Osteocyte (in vitro differentiated cells): ENCODE data around the gene BRAT1. TPM values are rescaled to one million over a fixed set of nuclear protein-coding genes. Genes with fewer than 3 reads are reported as not detected.

Experiments
- DNase-seq: peaks from one replicate; pipeline ENCODE4 v3.0.0; 2021; ENCODE audit warnings: mixed read lengths; ENCODE audit not compliant: unreplicated experiment; ENCODE audit errors: extremely low spot score
- H3K27ac Mint-ChIP-seq: one replicate; pipeline ENCODE4 v1.8.0; 2021; ENCODE audit warnings: mild to moderate bottlenecking, mixed read lengths; ENCODE audit not compliant: unreplicated experiment
- H3K27me3 Mint-ChIP-seq: one replicate; pipeline ENCODE4 v1.8.0; 2021; ENCODE audit warnings: mixed read lengths; ENCODE audit not compliant: unreplicated experiment
- H3K36me3 Mint-ChIP-seq: one replicate; pipeline ENCODE4 v1.8.0; 2021; ENCODE audit warnings: mixed read lengths; ENCODE audit not compliant: unreplicated experiment
- H3K4me1 Mint-ChIP-seq: one replicate; pipeline ENCODE4 v1.8.0; 2021; ENCODE audit warnings: mixed read lengths; ENCODE audit not compliant: unreplicated experiment
- H3K4me3 Mint-ChIP-seq: one replicate; pipeline ENCODE4 v1.8.0; 2021; ENCODE audit warnings: mild to moderate bottlenecking, moderate library complexity, mixed read lengths; ENCODE audit not compliant: unreplicated experiment
- H3K9me3 Mint-ChIP-seq: one replicate; pipeline ENCODE4 v1.8.0; 2021; ENCODE audit warnings: mixed read lengths; ENCODE audit not compliant: unreplicated experiment
- total RNA-seq: library from RNA; stranded (reverse); gene quantifications from 2 replicates; pipeline ENCODE4 v1.2.1, GENCODE V29; 2021
- TF ChIP-seq, protein P1 (sequence below): fragments of 200-600 bp; sonication (generic); IDR thresholded peaks from 2 replicates; pipeline ENCODE4 v1.5.0; 2021; ENCODE audit warnings: antibody characterized with exemption, mild to moderate bottlenecking, moderate library complexity

The BRAT1 gene
- total RNA-seq, 1 donor from 2014 or later, result 27.8 TPM

DNA sequence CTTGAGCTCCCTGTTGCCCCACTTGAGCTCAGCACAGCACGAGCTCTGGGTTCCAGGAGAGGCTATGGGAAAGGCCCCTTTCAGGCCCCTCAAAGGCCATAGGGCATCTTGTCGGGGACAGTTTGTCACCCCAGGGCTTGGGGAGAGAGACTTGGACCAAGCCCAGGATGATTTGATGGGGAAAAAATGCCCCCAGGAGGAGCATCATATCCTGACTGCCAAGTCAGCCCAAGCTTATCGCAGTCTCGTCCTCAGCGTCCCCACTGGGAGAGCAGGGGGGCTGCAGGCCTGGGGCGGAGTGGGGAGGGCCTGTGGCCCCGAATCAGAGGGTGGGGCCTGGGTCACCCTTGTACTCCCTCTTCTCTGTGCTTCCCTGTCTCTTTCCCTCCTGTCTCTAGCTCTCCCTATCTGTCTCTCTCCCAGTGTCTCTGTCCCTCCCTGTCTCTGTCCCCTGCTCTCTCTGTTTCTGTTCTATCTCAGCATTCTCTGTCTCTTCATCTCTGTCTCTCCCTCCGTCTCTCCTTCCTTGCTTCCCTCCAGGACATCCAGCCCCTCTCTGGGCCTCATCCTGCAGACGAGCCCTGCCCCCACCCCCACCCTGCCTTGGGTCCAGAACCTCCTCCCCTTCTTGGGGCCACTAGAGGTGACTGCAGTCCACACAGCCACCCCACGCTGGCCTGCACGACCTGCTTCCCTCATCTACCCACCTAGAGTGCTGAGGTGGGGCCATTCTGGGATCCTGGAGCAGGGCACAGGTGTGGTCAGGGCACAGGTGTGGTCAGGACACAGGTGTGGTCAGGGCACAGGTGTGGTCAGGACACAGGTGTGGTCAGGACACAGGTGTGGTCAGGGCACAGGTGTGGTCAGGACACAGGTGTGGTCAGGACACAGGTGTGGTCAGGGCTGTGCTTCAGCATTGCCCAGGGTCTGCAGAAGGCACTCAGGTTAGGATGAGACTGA lies 61.8 kb downstream of the BRAT1 start:
- Mint-ChIP-seq H3K27me3 (peaks cover 2% of the 10 kb centered on the region), H3K27ac (no peak overlapping the region), H3K9me3 (no peaks in the 10 kb centered on the region), H3K36me3 (no peaks in the 10 kb centered on the region), H3K4me3 (no peak overlapping the region), H3K4me1 (peaks cover 17% of the 10 kb centered on the region)
- TF ChIP-seq, protein P1, sequence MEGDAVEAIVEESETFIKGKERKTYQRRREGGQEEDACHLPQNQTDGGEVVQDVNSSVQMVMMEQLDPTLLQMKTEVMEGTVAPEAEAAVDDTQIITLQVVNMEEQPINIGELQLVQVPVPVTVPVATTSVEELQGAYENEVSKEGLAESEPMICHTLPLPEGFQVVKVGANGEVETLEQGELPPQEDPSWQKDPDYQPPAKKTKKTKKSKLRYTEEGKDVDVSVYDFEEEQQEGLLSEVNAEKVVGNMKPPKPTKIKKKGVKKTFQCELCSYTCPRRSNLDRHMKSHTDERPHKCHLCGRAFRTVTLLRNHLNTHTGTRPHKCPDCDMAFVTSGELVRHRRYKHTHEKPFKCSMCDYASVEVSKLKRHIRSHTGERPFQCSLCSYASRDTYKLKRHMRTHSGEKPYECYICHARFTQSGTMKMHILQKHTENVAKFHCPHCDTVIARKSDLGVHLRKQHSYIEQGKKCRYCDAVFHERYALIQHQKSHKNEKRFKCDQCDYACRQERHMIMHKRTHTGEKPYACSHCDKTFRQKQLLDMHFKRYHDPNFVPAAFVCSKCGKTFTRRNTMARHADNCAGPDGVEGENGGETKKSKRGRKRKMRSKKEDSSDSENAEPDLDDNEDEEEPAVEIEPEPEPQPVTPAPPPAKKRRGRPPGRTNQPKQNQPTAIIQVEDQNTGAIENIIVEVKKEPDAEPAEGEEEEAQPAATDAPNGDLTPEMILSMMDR, result no peak
- no peak for DNase-seq

DNA sequence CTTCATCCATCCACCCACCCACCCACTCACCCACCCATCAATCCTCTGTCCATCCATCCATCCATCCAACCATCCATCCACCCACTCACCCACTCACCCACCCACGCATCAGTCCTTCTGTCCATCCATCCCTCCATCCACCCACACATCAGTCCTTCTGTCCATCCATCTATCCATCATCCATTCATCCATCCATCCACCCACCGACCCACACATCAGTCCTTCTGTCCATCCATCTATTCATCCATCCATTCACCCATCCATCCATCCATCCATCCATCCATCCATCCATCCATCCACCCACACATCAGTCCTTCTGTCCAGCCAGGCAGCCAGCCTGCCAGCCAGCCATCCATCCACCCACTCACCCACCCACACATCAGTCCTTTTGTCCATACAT lies 63.3 kb downstream of the BRAT1 start:
- no peak overlapping the region for H3K27ac Mint-ChIP-seq
- H3K4me3 Mint-ChIP-seq, result no peak overlapping the region
- H3K9me3 Mint-ChIP-seq, result no peaks in the 10 kb centered on the region
- H3K36me3 Mint-ChIP-seq, result no peaks in the 10 kb centered on the region
- H3K4me1 Mint-ChIP-seq, result peaks cover 31% of the 10 kb centered on the region
- DNase-seq, result no peak
- H3K27me3 Mint-ChIP-seq, result peaks cover 2% of the 10 kb centered on the region
- TF ChIP-seq, protein P1, result no peak

DNA sequence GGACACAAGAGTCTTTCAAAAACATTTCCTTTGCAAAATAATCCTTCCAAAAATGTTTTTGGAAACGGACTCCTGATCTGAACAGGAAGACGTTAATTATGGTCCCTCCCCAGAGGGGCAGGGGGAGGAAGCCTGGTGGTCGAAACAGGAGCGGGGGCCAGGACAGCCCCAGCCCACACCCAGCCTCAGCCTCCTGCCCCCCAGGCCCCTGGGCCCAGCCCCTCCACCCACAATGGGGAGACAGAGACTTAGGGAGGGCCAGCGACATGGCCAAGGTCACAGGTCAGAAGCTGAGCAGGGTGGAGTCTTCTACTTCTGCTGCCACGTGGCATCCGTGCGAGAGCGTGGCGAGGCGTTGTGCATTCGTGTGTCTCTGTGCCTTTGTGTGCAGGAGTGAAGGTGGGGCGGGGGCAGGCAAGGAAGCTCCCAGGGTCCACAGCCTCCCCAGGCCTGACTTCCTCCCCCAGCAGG lies 65.1 kb downstream of the BRAT1 start:
- no peaks in the 10 kb centered on the region for H3K27me3 Mint-ChIP-seq
- H3K4me1 Mint-ChIP-seq, result peaks cover 33% of the 10 kb centered on the region
- no peaks in the 10 kb centered on the region for H3K9me3 Mint-ChIP-seq
- DNase-seq, result no peak
- no peaks in the 10 kb centered on the region for H3K36me3 Mint-ChIP-seq
- TF ChIP-seq, protein P1, result no peak
- no peak overlapping the region for H3K27ac Mint-ChIP-seq
- H3K4me3 Mint-ChIP-seq, result no peak overlapping the region

DNA sequence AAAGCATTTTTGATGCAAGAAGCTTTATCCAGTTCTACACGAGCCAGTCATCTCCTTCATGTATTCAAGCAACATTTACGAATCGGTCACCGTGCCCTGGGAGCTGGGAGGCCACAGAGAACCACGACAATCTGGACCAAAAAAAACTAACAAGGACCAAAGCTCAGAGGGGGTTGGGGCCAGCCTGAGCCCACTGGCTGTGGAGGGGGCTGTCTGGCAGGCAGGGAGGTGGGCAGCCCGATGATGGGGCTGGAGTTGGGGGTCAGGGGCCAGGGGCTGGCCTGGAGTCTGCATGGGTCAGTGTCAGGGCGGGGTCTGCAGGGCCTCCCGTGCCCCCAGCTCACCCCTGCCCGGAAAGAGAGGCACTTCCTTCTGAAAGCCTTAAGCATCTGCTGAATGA lies 66.6 kb downstream of the BRAT1 start:
- Mint-ChIP-seq H3K4me1 (peaks cover 33% of the 10 kb centered on the region), H3K36me3 (no peaks in the 10 kb centered on the region), H3K4me3 (no peak overlapping the region), H3K9me3 (no peaks in the 10 kb centered on the region), H3K27ac (no peak overlapping the region), H3K27me3 (no peaks in the 10 kb centered on the region)
- TF ChIP-seq, protein P1, result no peak
- no peak for DNase-seq

DNA sequence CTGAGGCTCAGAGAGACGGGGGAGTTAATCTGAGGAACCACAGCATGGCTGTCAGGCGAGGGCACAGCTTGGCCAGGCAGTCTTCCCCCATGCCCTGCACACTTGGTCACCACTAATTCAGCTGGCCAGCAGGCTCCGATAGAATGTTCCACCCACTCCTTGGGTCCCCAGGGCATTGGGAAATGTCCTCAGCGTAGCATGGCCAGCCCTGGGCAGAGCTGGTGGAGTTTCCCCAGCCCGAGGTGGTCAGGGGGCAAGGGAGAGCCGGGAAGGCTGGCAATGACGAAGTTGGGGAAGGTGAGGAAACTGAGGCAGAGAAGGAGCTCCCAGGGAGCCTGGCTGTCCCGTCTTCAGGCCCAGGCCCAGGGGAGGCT lies 67.1 kb downstream of the BRAT1 start:
- TF ChIP-seq, protein P1, result no peak
- no peak for DNase-seq
- peak overlapping the region; percentile 32 for H3K27ac Mint-ChIP-seq
- no peaks in the 10 kb centered on the region for H3K27me3 Mint-ChIP-seq
- H3K4me1 Mint-ChIP-seq, result peaks cover 30% of the 10 kb centered on the region
- no peaks in the 10 kb centered on the region for H3K36me3 Mint-ChIP-seq
- H3K9me3 Mint-ChIP-seq, result no peaks in the 10 kb centered on the region
- H3K4me3 Mint-ChIP-seq, result no peak overlapping the region
